Suppressor macrophage treated with lipopolysaccharide for 4 hours (primary cell): ENCODE measurements around the gene CENPA.
"Not testable (repeated sequence)": the region's sequence is repeated elsewhere in the genome, so short reads cannot be mapped to it uniquely, and the experiment has no call there.

Experiments
- DNase-seq: peaks from one replicate; pipeline ENCODE4 v3.0.0-alpha.2; 2020

CENPA gene

DNA sequence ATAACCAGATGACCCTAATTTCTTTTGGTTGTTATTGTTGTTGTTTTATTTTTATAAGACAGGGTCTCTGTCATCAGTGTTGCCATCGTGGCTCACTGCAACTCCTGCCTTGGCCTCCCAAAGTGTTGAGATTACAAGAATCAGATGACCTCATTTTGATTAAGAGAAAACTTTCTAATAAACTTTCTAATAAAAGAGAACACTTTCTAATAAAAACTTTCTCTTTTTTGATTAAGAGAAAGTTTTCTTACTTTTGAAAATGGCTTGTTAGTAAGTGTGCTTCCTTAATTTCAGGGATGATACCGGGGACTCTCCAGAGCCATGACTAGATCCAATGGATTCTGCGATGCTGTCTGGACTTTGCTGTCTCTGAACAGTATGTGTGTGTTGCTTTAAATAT, 7.7 kb downstream of the CENPA start:
- no peak for DNase-seq

DNA sequence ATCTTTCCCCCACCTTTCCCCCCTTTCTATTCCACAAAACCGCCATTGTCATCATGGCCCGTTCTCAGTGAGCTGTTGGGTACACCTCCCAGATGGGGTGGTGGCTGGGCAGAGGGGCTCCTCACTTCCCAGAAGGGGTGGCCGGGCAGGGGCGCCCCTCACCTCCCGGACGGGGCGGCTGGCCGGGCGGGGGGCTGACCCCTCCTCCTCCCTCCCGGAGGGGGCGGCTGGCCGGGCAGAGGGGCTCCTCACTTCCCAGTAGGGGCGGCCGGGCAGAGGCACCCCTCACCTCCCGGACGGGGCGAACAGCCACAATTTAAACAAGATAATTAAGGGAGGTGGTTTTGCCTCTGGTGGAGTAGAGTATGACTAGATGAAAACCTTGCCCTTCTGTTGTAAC, 9.3 kb downstream of the CENPA start:
- not testable (repeated sequence) for DNase-seq

DNA sequence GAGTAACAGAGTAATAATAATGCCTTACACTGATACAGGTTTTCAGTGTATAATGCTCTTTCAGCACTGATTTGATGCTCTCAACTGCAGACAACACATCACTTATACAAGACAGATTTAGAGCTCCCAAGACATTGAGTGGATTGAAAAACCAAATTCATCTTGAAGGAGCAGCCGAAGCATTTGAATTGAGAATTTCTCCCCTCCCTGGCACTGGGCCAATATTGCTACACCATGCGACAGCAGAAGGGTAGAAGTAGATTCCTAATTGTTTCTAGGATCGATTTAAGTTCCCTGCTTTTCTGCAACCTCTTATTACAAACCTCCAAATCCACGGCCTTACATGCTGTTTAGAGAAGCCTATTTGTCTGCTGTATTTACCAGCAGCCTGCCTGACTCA, 15.5 kb downstream of the CENPA start:
- DNase-seq = no peak

DNA sequence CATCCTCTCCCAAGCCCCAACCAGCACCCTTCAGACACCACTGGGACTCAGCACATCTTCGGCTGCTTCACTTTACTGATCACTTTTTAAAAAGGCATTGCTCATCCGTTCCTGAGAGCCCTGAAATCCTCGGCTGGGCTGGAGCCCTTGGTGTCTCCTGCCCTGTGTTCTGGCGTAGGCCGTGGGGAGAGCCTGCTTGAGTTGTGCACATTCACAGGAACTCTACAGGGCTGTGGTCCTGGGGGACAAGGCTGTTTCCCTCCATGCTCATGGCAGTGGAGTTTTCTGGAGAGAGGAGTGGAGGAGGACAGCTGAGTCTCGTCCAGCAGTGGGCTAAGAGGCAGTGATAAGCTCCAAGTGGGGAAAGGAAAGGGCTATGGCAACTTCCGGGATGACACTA, 15.9 kb downstream of the CENPA start:
- no peak for DNase-seq

DNA sequence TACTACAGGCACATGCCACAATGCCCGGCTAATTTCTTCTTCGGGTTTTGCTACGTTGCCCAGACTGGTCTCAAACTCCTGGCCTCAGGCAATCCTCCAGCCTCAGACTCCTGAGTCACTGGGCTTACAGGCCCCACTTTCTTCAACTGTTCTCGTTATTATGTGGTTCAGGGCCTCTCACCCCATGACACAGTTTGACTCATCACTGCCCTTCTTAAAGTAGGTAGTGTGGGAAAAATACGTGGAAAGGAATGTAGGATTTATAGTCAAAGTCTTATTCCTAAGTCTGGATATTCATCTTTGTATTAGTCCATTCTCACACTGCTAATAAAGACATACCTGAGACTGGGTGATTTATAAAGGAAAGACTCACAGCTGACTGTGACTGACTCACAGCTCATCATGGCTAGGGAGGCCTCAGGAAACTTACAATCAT, 19.4 kb downstream of the CENPA start:
- DNase-seq = no peak

DNA sequence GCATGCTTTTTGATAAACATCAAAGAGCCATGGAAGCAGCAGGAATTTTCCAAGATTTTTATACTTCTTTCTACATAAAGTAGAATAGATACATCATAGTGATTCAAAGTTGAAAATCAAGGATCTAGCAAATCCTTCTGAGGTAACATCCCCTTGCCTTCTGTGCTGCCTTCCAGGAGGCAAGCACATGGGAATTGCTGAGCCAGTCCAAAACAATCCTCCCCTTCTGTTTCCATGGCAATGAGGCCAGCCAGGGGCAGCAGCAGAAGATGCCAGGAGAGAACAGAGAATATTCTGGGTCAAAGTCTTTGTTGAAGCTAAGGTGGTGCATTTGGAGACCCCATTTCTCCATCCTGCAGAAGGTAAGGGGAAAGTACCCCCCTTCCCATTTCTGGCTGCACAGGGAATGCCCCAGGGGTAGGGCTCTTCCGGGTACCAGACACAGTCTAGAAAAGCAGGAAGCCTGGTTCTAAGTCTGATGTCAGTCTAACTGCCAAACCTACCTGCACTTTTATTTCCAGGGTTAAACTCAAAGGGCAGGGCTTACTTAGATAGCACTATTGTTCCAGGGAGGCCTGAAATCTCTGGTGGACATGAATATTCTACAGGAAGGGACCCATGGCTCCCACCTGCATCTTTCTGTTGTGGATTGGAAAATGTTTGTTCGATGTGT, 22.1 kb downstream of the CENPA start:
- no peak for DNase-seq

DNA sequence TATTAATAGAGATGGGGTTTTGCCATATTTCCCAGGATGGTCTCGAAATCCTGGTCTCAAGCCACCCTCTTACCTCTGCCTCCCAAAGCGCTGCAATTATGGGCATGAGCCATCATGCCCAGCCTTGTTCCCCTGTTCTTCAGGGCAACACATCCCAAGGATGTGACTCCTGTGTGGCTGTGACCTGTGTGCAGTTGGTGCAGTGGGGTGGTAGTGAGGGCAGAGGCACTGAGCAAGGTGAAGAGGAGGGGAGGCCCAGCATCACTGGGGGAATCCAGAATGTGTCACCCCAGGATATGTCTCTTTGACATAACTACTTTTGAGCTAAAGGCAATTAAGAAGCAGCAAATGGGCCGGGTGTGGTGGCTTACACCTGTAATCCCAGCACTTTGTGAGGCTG, 23.4 kb downstream of the CENPA start:
- no peak for DNase-seq

DNA sequence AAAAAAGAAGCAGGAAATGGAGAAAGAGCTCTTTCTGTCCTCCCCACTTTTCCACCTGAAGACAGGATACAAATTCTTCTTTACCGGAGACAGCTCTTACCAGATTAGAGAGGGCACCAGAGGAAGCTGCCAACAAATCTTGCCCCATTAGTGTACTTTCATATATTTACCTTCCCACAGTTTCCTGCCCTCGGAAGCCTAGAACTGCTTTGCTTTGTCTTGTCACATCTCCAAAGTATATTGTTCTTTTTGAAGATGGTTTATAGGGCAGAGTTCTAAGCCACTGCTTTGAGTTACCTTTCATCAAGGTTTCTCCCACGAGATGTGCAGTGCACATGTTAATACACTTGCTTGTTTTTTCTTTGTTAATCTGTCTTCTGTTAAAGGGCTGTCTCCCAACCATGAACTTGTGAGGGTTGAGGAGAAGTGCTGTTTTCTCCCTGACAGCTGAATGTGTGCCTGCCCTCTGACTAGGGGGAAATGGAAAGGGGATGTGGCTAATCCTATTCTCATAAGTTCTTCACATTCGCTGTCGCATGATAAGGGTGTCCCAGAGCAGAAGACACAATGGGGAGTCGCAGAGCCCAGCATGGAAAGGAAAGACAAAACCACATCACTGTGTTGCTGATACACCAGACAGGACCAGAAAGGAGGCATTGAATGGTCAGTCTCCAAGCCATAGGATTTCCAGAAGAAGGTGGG, 24.2 kb downstream of the CENPA start:
- DNase-seq = peak; percentile 64

DNA sequence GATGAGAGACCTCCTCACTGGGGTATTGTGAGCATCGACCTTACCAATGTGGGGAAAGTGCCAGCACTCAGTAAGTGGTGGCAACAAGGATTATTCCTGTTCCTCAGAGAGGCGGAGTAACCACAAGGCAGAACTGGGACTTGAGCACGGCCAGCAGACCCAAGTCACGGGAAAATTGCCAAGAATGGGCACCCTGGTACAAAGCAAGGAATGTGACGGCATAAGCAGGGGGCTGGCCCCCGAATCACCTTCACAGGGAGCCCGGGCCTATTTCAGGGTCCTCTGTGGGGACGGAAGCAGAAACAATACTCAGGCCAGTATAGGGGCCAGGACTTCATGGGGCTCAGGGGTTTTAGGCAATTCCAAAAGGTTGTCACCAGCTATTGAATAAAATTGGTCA, 25.4 kb downstream of the CENPA start:
- DNase-seq = no peak

DNA sequence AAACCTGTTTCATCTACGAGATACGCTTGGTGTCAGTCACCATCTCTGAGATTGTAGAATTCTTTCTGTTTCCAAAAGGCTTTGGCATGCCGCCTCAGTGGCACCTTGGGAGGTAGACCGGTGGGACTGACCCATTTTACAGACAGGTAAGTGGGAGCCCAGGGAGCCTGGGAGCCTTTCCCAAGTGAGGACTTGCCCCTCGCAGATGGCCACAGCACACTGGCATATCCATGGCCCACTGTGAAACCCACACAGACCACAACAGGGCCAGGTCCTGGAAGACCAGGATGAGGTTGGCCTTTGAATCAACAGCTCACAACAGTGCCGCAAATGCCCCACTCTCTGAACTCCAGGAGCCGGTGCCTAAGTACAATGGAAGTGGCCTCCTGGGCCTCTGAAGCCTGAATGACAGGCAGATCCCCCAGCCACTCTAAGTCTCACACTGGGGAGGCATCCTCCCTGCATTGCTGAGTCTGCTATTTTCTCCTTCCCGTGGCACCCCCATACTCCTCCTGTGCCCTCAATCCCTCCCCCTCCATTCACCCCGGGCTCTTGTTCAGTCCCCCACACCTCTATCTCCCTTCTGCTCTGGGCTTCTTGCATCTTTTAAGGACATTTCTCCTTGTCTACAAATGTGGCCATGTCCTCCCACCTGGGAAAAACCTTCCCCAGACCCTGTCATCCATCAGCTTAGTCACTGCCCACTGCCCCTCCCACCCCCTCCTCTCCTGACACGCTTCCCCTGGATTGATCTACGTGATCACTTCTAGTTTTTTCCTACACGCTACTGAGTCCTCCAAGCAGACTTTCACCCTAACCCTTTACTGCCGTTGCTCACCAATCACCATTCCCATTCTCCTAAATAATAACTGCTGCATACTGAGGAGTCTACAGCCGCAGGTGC, 26.2 kb downstream of the CENPA start:
- no peak for DNase-seq

DNA sequence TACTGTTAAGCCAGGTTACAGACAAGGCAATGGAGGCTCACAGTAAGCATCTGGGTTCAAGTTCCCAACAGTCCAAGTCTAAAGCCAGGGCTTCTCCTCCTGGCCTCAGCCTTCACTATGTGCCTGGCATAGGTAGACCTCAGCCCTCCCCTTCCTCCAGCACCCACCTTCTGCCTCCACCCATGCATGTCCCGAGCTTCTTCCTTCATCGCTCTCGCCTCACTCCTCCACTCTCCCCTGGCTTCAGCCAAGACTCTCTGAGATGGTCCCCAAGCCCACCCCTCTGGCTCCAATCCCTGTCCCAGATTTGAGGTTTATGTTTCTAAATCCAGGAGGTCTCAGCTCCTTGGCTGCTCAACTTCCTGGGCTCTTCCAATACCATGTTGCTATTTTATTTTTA, 26.9 kb downstream of the CENPA start:
- DNase-seq = no peak

DNA sequence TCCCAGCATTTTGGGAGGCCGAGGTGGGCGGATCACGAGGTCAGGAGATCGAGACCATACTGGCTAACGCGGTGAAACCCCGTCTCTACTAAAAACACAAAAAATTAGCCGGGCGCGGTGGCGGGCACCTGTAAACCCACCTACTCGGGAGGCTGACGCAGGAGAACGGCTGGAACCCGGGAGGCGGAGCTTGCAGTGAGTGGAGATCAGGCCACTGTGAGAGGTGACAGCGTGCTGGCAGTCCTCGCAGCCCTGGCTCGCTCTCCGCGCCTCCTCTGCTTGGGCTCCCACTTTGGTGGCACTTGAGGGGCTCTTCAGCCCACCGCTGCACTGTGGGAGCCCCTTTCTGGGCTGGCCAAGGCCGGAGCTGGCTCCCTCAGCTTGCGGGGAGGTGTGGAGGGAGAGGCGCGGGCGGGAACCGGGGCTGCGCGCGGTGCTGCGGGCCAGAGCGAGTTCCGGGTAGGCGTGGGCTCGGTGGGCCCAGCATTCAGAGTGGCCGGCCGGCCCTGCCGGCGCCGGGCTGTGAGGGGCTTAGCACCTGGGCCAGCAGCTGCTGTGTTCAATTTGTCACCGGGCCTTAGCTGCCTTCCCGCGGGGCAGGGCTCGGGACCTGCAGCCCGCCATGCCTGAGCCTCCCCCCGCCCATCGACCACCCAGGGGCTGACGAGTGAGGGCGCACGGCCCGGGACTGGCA, 28.4 kb downstream of the CENPA start:
- DNase-seq = not testable (repeated sequence)

DNA sequence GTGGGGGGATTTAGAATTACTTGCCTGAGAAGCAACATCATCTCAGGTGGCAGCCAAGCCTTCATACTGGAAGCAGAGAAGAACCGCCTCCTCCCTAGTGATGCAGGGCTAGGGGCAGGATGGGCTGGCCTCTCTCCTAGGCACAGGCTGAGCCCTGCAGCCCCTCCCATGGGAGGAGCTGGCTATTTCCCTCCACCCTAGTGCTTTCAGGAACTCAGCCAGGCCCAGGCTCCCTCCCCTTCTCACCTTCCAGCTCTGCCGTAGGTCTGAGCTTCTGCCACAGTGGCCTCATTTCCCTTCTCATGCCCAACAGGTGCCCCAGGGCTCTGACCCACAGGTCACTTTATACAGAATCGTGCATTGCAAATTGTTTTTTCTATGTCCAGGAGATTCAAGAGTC, 31.0 kb downstream of the CENPA start:
- DNase-seq = no peak

DNA sequence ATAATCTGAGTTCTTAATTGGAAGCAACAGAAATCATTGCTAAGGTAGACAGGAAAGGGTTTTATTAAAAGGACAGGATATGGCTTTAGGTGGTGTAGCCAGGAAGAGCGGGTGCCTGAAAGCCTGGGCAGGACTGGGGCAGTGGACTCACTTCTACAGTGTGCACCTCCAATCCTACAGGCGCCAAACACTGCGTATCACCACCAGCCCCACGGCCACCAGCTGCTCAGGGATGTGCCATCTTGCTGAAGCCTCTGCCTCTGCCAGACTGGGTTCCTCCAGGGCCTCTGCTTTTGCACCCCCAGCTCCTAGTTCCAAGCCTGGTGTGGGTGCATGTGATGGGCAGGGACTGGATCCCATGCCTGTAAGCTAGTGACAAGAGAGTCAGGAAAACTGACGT, 32.4 kb downstream of the CENPA start:
- DNase-seq = no peak

DNA sequence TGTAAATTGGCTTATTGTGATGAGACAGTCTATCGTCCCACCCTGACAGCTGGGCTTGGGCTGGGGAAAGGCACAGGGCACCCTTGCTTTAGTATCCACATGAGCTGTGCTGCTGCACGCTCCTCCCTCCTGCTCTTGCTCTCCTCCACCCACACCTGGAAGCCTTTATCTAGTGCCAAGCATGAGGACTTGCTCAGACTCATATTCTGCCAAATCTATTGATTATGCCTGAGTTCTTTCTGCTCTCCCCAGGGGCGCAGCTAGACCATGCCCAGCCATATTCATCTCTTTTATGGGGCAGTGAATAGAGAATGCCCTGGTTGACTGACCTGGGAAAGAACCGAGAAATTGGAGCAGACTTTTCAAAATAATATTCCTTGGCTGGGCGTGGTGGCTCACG, 33.1 kb downstream of the CENPA start:
- DNase-seq = no peak

DNA sequence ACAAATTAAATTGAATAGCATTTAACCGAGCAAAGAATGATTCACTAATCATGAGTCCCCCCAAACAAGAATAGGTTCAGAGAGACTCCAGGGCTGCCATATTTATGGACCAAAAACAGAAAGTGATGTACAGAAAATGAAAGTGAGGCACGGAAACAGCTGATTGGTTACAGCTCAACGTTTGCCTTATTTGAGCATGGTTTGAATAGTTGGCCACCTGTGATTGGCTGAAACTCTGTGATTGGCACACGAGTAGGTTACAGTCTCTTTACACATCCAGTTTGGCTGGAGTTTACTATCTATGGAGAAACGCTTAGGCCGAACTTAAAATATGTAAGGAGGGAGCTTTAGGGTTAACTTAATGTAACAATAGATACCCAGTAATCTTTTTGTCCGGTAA, 35.1 kb downstream of the CENPA start:
- no peak for DNase-seq

DNA sequence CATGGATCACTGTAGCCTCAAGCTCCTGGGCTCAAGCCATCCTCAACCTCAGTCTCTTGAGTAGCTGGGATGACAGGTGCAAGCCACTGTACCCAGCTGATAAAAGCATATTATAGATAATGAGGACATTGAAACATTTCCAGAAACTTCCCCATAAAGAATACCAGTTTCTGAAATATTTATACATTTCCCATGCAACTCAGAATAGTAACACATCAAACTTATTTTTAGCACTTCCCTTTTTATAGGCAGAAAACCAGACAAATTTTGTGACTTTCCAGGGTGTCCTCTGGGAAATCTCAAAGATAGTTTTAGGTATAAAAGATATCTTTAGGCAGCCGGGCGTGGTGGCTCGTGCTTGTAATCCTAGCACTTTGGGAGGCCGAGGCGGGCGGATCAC, 37.0 kb downstream of the CENPA start:
- no peak for DNase-seq

DNA sequence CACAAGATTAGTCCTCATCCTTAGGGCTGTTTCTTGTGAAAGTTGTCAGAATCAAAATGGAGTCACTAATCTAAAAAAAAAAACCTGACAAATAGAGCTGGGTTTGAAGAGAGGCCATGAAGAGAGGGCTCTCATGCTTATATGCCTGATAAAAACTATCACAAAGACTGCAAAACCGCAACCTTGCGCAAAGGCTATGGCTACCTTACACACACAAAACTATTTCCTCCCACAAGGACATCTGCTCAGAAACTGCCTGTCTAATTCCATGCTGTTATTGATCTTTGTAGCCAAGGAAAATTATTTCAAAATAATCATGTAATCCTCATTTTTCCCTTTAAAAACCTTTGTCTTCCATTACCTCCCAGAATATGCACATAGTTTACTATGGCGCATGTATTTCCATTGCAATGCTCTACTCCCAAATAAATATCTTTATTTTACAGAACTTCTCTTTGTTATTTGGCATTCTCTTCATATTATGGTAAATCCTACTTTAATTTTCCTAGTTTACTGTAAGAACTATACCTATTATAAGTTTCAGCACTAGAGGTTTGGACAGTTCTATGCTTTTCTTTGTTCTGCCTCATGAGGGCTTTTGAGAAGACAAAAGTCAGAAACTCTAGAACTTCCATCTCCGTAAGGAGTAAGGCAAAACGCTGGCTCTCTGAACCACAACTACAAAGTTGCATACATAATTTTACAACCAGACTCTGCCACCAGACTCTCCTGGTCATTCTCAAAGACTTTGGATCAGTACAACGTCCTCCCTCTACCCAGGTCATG, 52.5 kb downstream of the CENPA start:
- DNase-seq = no peak

DNA sequence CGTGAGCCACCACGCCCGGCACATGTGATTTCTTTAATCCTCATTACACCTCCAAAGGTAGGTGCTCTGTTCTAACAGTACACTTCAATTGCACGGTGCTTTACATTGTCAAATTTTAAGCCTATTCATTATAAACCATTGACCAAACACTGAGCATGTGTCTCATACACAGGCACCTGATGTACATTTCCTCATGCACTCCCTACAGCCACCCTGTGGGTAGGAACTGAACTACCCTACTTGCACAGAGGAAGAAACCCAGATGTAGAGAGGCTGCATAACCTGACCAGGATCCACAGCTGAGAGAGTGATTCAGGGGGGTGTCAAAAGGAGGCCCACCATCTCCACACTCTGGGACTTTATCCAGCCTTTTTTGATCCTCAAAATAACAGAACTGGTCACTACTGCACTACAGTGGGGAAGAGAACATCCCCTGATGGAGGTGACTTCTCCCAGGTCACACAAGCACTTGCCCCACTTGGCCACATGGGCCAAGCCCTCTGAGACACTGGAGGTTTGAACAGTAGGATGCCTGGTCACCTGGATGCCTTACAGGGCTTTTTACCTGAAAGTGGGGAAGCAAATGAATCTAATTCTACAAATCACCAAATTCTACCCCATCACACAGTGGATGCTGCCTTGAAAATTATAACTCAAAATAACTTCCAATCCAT, 55.2 kb downstream of the CENPA start:
- DNase-seq = peak; percentile 11

DNA sequence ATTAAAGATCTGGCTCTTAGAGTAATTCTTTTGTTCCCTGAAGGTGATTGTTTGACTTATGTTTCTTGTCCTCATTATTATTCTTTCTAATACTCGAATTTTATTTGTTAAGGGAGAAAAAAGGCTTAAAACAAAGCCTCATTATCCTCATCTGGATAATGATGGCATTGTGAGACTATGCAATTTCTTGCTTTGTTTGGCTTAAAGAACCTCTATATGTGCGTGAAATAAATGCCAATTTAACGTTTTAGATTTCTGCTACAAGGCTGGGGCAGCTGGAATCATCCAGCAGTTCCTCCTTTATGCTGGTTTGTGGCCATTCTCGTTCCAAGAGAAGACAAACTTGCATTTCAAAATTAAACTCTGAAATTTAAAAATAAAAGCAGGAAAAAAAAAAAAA, 57.2 kb downstream of the CENPA start:
- DNase-seq = no peak
